Neural progenitor cell (in vitro differentiated cells): ENCODE results near the gene HTR3A. TPM values are rescaled to one million over a fixed set of nuclear protein-coding genes. Genes with fewer than 3 reads are reported as not detected.

Experiments used
- DNase-seq: peaks from one replicate; pipeline ENCODE4 v3.0.0-alpha.2; 2016; ENCODE audit warnings: low spot score
- H2AFZ ChIP-seq: fragments of 200-600 bp; sonication (generic); replicated peaks from 2 replicates; pipeline ENCODE4 v1.6.1; 2016; ENCODE audit warnings: antibody characterized with exemption
- H3F3A ChIP-seq: fragments of 200-600 bp; sonication (generic); 2 replicates; pipeline ENCODE4 v1.6.1; 2016; ENCODE audit warnings: antibody characterized with exemption, low read depth
- H3K27ac ChIP-seq: fragments of 200-600 bp; sonication (generic); 2 replicates; pipeline ENCODE4 v1.5.1; 2016; ENCODE audit warnings: mild to moderate bottlenecking
- H3K27me3 ChIP-seq: fragments of 200-600 bp; sonication (generic); 2 replicates; pipeline ENCODE4 v1.6.1; 2016; ENCODE audit warnings: mild to moderate bottlenecking, moderate library complexity
- H3K36me3 ChIP-seq: fragments of 200-600 bp; sonication (generic); 2 replicates; pipeline ENCODE4 v1.5.1; 2016
- H3K4me1 ChIP-seq: fragments of 200-600 bp; sonication (generic); 2 replicates; pipeline ENCODE4 v1.6.1; 2016; ENCODE audit warnings: mixed run types
- H3K4me2 ChIP-seq: fragments of 200-600 bp; sonication (generic); 2 replicates; pipeline ENCODE4 v1.6.1; 2016
- H3K4me3 ChIP-seq: fragments of 200-600 bp; sonication (generic); 2 replicates; pipeline ENCODE4 v1.5.1; 2016
- H3K79me2 ChIP-seq: fragments of 200-600 bp; sonication (generic); 2 replicates; pipeline ENCODE4 v1.6.1; 2016; ENCODE audit warnings: low read depth
- H3K9ac ChIP-seq: fragments of 200-600 bp; sonication (generic); 2 replicates; pipeline ENCODE4 v1.6.1; 2016
- H3K9me3 ChIP-seq: fragments of 200-600 bp; sonication (generic); 2 replicates; pipeline ENCODE4 v1.5.1; 2016; ENCODE audit warnings: low read depth
- H4K20me1 ChIP-seq: fragments of 200-600 bp; sonication (generic); 2 replicates; pipeline ENCODE4 v1.6.1; 2016; ENCODE audit warnings: low read depth
- H3K27ac Mint-ChIP-seq: 3 replicates; pipeline ENCODE4 v1.8.0; 2021; ENCODE audit warnings: mixed read lengths
- H3K27me3 Mint-ChIP-seq: 2 replicates; pipeline ENCODE4 v1.8.0; 2022; ENCODE audit warnings: low read depth, mild to moderate bottlenecking, inconsistent platforms, moderate library complexity, mixed read lengths; ENCODE audit not compliant: insufficient read depth
- H3K36me3 Mint-ChIP-seq: 3 replicates; pipeline ENCODE4 v1.8.0; 2021; ENCODE audit warnings: mixed read lengths
- H3K4me1 Mint-ChIP-seq: 3 replicates; pipeline ENCODE4 v1.8.0; 2021; ENCODE audit warnings: mixed read lengths
- H3K4me3 Mint-ChIP-seq: 3 replicates; pipeline ENCODE4 v1.8.0; 2021; ENCODE audit warnings: mild to moderate bottlenecking, moderate library complexity, mixed read lengths
- H3K9me3 Mint-ChIP-seq: 3 replicates; pipeline ENCODE4 v1.8.0; 2020; ENCODE audit warnings: mixed read lengths
- EZH2 ChIP-seq: fragments of 200-600 bp; sonication (generic); IDR thresholded peaks from 2 replicates; pipeline ENCODE4 v1.6.1; 2017; ENCODE audit warnings: antibody characterized with exemption, mild to moderate bottlenecking, moderate library complexity
- EZH2phosphoT487 ChIP-seq: fragments of 200-600 bp; sonication (generic); IDR thresholded peaks from 2 replicates; pipeline ENCODE4 v1.6.1; 2017; ENCODE audit warnings: antibody characterized with exemption
- total RNA-seq: library from RNA; depleted of rRNA; stranded (reverse); fragments of >200 nt; gene quantifications from 2 replicates; pipeline ENCODE4 v1.2.3, GENCODE V29; 2015; ENCODE audit warnings: low replicate concordance
- TF ChIP-seq, protein P1 (sequence below): fragments of 200-600 bp; sonication (generic); IDR thresholded peaks from 2 replicates; pipeline ENCODE4 v1.5.1; 2017; ENCODE audit warnings: antibody characterized with exemption, mild to moderate bottlenecking

Gene HTR3A
- total RNA-seq, 1 donor from 2014 or later = not detected

DNA sequence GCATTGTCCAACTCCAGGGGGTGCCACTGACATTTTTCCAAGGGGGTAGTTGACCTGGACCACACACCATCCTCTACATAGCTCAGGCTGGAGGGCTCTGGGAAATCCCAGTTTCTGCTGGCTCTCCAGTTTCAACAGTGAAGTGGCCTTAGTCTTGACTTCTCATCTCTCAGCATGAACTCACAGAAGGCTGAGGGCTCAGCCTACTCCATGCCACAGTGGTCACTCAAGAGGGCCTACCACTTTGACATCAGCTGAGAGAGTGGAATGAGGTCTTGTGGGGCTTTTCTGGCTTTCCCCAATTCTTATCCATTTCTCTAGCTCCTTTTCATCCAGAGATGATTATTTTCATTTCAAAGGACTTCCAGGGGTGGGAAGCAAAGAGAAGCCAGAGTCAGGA, 7.4 kb downstream of the HTR3A start:
- no peak overlapping the region for H3K27ac ChIP-seq
- no peak overlapping the region for H3K4me2 ChIP-seq
- Mint-ChIP-seq H3K4me1 (no peaks in the 10 kb centered on the region), H3K4me3 (no peak overlapping the region), H3K27ac (no peak overlapping the region), H3K36me3 (no peaks in the 10 kb centered on the region), H3K9me3 (no peaks in the 10 kb centered on the region), H3K27me3 (peaks cover 11% of the 10 kb centered on the region)
- no peak overlapping the region for H2AFZ ChIP-seq
- H3K9me3 ChIP-seq = no peaks in the 10 kb centered on the region
- no peaks in the 10 kb centered on the region for H3K27me3 ChIP-seq
- no peaks in the 10 kb centered on the region for H3K4me1 ChIP-seq
- TF ChIP-seq, protein P1, sequence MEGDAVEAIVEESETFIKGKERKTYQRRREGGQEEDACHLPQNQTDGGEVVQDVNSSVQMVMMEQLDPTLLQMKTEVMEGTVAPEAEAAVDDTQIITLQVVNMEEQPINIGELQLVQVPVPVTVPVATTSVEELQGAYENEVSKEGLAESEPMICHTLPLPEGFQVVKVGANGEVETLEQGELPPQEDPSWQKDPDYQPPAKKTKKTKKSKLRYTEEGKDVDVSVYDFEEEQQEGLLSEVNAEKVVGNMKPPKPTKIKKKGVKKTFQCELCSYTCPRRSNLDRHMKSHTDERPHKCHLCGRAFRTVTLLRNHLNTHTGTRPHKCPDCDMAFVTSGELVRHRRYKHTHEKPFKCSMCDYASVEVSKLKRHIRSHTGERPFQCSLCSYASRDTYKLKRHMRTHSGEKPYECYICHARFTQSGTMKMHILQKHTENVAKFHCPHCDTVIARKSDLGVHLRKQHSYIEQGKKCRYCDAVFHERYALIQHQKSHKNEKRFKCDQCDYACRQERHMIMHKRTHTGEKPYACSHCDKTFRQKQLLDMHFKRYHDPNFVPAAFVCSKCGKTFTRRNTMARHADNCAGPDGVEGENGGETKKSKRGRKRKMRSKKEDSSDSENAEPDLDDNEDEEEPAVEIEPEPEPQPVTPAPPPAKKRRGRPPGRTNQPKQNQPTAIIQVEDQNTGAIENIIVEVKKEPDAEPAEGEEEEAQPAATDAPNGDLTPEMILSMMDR = no peak
- TF ChIP-seq EZH2phosphoT487 (no peak), EZH2 (no peak)
- no peaks in the 10 kb centered on the region for H3K79me2 ChIP-seq
- no peaks in the 10 kb centered on the region for H3K36me3 ChIP-seq
- no peak for DNase-seq
- no peaks in the 10 kb centered on the region for H3F3A ChIP-seq
- no peak overlapping the region for H3K4me3 ChIP-seq
- no peaks in the 10 kb centered on the region for H4K20me1 ChIP-seq
- no peak overlapping the region for H3K9ac ChIP-seq

DNA sequence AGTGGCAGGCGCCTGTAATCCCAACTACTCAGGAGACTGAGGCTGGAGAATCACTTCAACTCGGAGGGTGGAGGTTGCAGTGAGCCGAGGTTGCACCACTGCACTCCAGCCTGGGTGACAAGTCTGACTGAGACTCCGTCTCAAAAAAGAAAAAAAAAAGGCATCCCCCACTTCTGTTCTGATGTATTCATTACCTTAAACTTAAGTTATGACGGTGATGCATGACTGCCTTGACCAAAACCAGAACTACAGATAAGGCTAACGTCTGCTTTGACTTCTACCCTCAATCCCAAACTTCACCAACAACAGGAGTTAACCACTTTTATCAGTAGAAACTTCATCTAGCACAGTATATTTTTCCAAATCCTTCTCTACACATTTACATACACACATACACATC, 9.9 kb downstream of the HTR3A start:
- H3K27me3 ChIP-seq = no peaks in the 10 kb centered on the region
- Mint-ChIP-seq H3K4me3 (no peak overlapping the region), H3K36me3 (no peaks in the 10 kb centered on the region), H3K9me3 (no peaks in the 10 kb centered on the region), H3K27ac (no peak overlapping the region), H3K27me3 (peaks cover 14% of the 10 kb centered on the region), H3K4me1 (no peaks in the 10 kb centered on the region)
- no peak for TF ChIP-seq EZH2
- TF ChIP-seq EZH2phosphoT487 = no peak
- TF ChIP-seq, protein P1 = no peak
- H3K27ac ChIP-seq = no peak overlapping the region
- no peaks in the 10 kb centered on the region for H4K20me1 ChIP-seq
- H3K36me3 ChIP-seq = no peaks in the 10 kb centered on the region
- no peaks in the 10 kb centered on the region for H3K79me2 ChIP-seq
- no peaks in the 10 kb centered on the region for H3K4me1 ChIP-seq
- H3K9me3 ChIP-seq = no peaks in the 10 kb centered on the region
- H3K4me3 ChIP-seq = no peak overlapping the region
- H3K4me2 ChIP-seq = no peak overlapping the region
- H3F3A ChIP-seq = no peaks in the 10 kb centered on the region
- no peak overlapping the region for H3K9ac ChIP-seq
- DNase-seq = no peak
- H2AFZ ChIP-seq = no peak overlapping the region

DNA sequence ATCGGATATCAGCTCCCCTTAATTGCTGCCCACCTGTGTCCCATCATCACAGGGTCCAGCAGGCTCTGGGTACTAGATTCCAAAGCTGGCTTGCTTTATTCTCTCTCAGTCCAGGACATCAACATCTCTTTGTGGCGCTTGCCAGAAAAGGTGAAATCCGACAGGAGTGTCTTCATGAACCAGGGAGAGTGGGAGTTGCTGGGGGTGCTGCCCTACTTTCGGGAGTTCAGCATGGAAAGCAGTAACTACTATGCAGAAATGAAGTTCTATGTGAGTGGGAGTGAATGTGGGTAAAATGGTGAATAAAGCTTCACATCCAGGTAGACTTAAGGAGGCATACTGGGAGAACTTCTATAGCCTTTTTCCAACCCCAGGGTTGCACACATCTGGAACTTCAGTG, 11.0 kb downstream of the HTR3A start:
- Mint-ChIP-seq H3K27me3 (peaks cover 19% of the 10 kb centered on the region), H3K9me3 (no peaks in the 10 kb centered on the region), H3K27ac (no peak overlapping the region), H3K4me3 (no peak overlapping the region), H3K4me1 (no peaks in the 10 kb centered on the region), H3K36me3 (no peaks in the 10 kb centered on the region)
- Histone ChIP-seq H3K27ac (no peak overlapping the region), H3K27me3 (no peaks in the 10 kb centered on the region), H3K36me3 (no peaks in the 10 kb centered on the region), H3K4me3 (no peak overlapping the region), H3K9ac (no peak overlapping the region), H2AFZ (no peak overlapping the region), H3K4me1 (no peaks in the 10 kb centered on the region), H3K4me2 (no peak overlapping the region), H3K9me3 (no peaks in the 10 kb centered on the region), H3K79me2 (no peaks in the 10 kb centered on the region), H4K20me1 (no peaks in the 10 kb centered on the region), H3F3A (no peaks in the 10 kb centered on the region)
- TF ChIP-seq, protein P1 = no peak
- no peak for TF ChIP-seq EZH2
- no peak for TF ChIP-seq EZH2phosphoT487
- no peak for DNase-seq
